Left kidney (tissue), 8 donors: ENCODE results near the gene RWDD4. TPM values are rescaled to one million over a fixed set of nuclear protein-coding genes. Genes with fewer than 3 reads are reported as not detected.
A peak's percentile ranks its signal among the peaks of the same experiment; 100 is the strongest.

Experiments
- DNase-seq: peaks from one replicate; pipeline ENCODE4 v3.0.0-alpha.2; 2013
- long read RNA-seq, 8 donors: transcript quantifications; one replicate each; lab custom pipeline, GENCODE V29; 2026
- polyA plus RNA-seq: library from polyadenylated mRNA; unstranded; fragments of 120-200 nt; gene quantifications from one replicate; pipeline ENCODE4 v1.2.1, GENCODE V29; 2013; ENCODE audit not compliant: insufficient read length

Gene RWDD4
- polyA plus RNA-seq, result 38.3 TPM
- long read RNA-seq, donor 1, transcript RWDD4-202 (7 exons, 2,590 nt), result major isoform, 11 of 23 reads
- long read RNA-seq, donor 1, partial matches to known transcripts, result 12 of 23 reads
- long read RNA-seq, donor 1, other reads (novel, unspliced or antisense), result 0 of 23 reads
- long read RNA-seq, donor 2, transcript RWDD4-202 (7 exons, 2,590 nt), result major isoform, 7 of 7 reads
- long read RNA-seq, donor 2, partial matches to known transcripts, result 0 of 7 reads
- long read RNA-seq, donor 2, other reads (novel, unspliced or antisense), result 0 of 7 reads
- long read RNA-seq, donor 3, transcript RWDD4-202 (7 exons, 2,590 nt), result major isoform, 7 of 7 reads
- long read RNA-seq, donor 3, partial matches to known transcripts, result 0 of 7 reads
- long read RNA-seq, donor 3, other reads (novel, unspliced or antisense), result 0 of 7 reads
- long read RNA-seq, donor 4, result 0 reads
- long read RNA-seq, donor 5, transcript RWDD4-202 (7 exons, 2,590 nt), result major isoform, 16 of 16 reads
- long read RNA-seq, donor 5, partial matches to known transcripts, result 0 of 16 reads
- long read RNA-seq, donor 5, other reads (novel, unspliced or antisense), result 0 of 16 reads
- long read RNA-seq, donor 6, transcript RWDD4-202 (7 exons, 2,590 nt), result major isoform, 7 of 22 reads
- long read RNA-seq, donor 6, partial matches to known transcripts, result 15 of 22 reads
- long read RNA-seq, donor 6, other reads (novel, unspliced or antisense), result 0 of 22 reads
- long read RNA-seq, donor 7, transcript RWDD4-202 (7 exons, 2,590 nt), result major isoform, 16 of 16 reads
- long read RNA-seq, donor 7, partial matches to known transcripts, result 0 of 16 reads
- long read RNA-seq, donor 7, other reads (novel, unspliced or antisense), result 0 of 16 reads
- long read RNA-seq, donor 8, transcript RWDD4-202 (7 exons, 2,590 nt), result major isoform, 6 of 6 reads
- long read RNA-seq, donor 8, partial matches to known transcripts, result 0 of 6 reads
- long read RNA-seq, donor 8, other reads (novel, unspliced or antisense), result 0 of 6 reads

- DNase-seq, result peak; percentile 99
Observed at GRCh38 chr4:183659029-183659871, at the start of gene RWDD4, which contains the start of gene TRAPPC11. Gene RWDD4, minus strand, starts transcription at chr4:183659185. Its CDS starts 233 bp downstream, at chr4:183658952. Gene TRAPPC11, plus strand, starts transcription at chr4:183659293. Its CDS starts 4,575 bp downstream, at chr4:183663868.

DNA sequence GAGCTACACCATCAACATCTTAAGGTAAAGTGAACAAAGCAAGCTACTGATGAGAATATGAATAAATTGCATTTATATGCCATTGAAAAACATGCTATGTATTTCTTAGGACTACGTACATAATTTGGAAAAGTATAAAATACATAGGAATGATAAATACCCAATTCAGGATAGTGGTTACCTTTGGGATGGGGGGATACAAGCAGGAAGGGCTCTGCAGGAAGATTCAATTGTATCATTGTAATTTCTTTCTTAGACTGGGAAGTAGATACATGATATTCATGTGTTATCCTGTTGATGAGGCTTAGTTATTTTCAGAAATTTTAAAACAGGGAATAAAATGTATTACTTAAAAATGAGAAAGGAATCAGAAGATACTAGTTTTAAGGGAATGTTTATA, 43.5 kb upstream of the RWDD4 start:
- no peak for DNase-seq

- no peak for DNase-seq
Observed at GRCh38 chr4:183700407-183700806, 41.4 kb upstream of the RWDD4 start.

- no peak for DNase-seq
Observed at GRCh38 chr4:183698909-183699308, 39.9 kb upstream of the RWDD4 start.

DNA sequence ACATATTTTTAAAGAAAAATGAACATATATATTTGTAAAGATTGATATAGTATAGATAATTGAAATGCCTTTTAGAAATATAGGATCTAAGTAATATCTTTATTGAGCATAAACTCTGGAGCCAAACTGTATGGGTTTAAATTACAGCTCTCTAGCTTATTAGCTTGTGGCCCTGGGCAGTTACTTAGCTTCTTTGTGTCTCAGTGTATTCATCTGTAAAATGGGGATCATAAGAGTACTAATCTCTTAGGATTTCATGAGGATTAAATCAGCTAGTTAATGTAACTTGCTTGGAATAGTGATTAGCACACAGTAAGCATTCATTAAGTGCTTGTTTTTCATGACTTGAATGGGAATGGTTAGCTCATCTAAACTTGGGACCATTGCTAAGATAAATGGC, 32.9 kb upstream of the RWDD4 start:
- no peak for DNase-seq

DNA sequence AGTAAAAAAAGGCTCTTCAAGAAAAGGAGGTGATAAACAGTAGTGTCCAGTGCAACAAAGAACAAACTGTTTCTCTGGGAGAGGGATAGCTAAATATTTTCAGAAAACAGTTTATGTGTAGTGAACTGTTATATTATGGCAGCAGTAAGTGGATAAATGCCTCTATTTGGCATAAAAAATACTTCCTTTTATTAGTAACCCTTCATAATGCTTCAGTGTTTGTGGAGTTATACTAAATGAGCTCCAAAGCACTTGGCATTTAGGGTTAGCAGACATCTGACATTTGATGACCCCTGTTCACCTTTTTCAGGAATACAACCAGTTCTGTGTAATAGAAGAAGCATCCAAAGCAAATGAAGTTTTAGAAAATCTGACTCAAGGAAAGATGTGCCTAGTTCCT, 32.0 kb upstream of the RWDD4 start:
- DNase-seq, result no peak

DNA sequence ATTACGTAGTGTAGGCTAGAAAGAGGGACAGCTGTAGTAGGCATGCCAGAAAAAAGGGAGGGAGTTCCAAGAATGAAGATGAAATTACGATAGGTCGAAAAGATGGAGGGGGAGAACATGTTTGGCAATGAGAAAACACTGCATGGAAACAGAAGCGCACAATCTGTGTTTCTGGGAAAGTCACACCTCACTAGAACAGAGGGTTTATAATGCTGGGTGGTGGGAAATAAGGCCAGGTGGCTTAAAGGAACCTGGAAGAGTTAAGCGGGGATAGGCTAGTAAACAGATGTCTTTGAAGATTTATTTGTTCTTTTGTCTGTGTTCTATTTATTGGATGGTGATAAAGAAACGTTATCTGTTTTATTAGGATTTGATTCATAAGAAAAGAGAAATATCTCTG, 29.2 kb upstream of the RWDD4 start:
- no peak for DNase-seq

- no peak for DNase-seq
Observed at GRCh38 chr4:183686461-183686860, 27.5 kb upstream of the RWDD4 start.

GRCh38 chr4:183681119-183681518, 22.1 kb upstream of the RWDD4 start:
- DNase-seq, result no peak

- DNase-seq, result no peak
Observed at GRCh38 chr4:183675625-183676024, 16.6 kb upstream of the RWDD4 start.

DNA sequence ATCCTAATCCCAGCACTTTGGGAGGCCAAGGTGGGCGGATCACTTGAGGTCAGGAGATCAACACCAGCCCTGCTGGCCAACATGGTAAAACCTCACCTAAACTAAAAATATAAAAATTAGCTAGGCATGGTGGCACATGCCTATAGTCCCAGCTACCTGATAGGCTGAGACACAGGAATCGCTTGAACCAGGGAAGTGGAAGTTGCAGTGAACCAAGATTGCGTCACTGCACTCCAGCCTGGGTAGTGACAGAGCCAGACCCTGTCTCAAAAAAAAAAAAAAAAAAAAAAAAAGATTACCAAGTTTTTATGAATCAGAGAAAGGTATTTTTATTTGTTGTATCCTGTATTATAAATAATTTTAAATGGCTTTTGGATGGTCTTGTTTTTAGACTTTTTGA, 15.2 kb upstream of the RWDD4 start:
- DNase-seq, result no peak

DNA sequence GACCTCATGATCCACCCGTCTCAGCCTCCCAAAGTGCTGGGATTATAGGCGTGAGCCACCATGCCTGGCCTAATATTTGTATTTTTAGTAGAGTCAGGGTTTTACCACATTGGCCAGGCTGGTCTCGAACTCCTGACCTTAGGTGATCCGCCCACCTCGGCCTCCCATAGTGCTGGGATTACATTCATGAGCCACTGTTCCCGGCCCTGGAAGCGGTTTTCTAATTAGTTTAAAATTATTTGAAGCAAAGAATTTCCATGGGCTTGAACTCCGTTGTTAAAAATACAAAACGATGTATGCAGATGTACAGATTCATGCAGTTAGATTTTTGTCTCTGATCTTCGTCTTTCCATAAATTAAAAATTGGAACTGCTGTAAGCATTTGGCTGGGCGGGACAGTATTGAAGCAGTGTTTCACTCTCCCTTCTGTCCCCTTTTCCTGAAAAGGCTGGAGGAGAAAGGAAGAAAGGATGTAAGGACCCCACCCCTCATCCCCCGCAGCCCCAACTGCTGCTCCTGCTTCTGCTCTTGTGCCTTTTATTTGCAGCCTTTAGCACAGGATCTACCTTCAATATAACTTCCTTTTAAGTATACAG, 12.1 kb upstream of the RWDD4 start:
- no peak for DNase-seq

- no peak for DNase-seq
Observed at GRCh38 chr4:183670251-183670650, 11.3 kb upstream of the RWDD4 start.

DNA sequence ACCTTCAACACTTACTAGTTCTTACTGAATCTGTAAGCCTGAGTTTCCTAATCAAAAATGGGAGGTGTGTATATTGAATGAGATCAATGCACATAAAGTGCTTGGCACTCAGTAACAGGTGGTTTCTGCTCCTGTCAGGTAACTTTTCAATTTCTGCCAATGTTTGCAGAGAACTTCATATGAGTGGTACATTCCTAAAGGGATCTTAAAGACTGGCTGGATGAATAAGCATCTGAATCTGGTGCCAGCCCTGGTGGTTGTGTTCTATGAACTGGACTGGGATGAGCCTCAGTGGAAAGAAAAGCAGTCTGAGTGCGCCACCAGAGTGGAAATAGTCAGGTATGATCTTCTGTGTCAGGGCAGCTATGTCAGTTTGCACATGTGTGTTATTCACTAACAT, 7.1 kb upstream of the RWDD4 start:
- DNase-seq, result no peak

DNA sequence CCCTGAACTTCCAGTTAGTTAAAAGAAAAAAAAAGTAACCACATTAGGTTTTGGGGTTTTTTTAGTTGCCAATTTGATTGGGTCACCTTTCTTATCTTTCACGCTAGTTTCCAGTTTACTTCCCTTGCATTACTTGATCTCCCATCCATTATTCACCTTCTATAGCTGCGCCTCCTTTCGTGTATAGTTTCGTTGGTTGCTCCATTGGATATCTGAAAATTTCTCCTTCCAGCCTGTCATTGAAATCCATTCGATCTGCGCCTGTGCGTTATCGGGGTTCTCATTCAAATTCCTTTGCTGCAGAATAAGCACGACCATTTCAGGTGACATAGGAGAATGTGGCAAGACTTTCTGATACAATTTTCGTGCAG, 872 bp upstream of the RWDD4 start:
- no peak for DNase-seq

GRCh38 chr4:183658362-183659028, 490 bp downstream of the RWDD4 start:
- DNase-seq, result no peak

DNA sequence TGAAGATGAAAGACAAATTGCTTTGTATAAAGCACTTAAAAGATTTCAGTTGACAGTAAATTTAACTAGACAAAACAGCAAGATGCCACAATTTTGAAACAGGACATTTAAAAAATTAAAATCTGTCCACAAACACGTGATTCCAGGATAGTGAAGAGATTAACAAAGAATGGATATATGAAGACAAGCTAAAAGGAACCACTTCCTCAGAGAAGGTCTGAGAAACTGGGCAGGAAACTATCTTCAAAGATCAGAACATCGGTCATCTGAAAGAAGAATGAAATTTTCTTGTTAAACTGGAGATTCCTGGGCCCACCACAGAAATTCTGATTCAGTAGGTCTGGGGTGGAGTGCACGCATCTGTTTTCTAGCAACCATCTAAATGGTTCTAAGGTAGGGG, 1.4 kb downstream of the RWDD4 start:
- DNase-seq, result no peak

- DNase-seq, result no peak
Observed at GRCh38 chr4:183645326-183645725, 13.7 kb downstream of the RWDD4 start.

GRCh38 chr4:183639291-183639690, 19.7 kb downstream of the RWDD4 start:
- no peak for DNase-seq

DNA sequence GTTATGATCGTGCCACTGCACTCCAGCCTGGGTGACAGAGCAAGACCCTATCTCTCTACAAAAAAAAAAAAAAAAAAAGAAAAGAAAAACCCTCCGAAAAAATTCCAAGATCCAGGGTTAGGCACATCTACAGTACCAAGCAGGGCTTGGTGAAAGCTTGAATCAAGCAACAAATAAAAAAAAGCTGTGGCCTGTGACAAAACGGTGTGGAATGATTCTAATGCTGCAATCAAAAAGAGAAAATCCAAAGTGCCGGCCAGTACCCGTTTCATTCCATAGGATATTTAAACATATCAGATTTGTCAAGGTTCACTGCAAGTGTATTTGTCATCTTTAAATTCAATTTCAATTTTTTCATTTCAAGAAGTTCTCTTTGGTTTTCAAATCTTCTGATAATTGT, 20.5 kb downstream of the RWDD4 start:
- DNase-seq, result no peak

GRCh38 chr4:183637461-183637860, 21.5 kb downstream of the RWDD4 start:
- no peak for DNase-seq
